Posterior cingulate gyrus (tissue), 11 donors: ENCODE data around the gene RPS29.
"Not testable (repeated sequence)": the region's sequence is repeated elsewhere in the genome, so short reads cannot be mapped to it uniquely, and the experiment has no call there.

ENCODE experiments used
- DNase-seq, 10 donors: peaks; one replicate each; pipeline versions ENCODE4 v3.0.0 to v3.0.0-alpha.2; 2020 to 2021; ENCODE audit warnings: mixed read lengths in 3 of 10
- intact Hi-C: fragments of 100-400 bp; cut with DNase I; formaldehyde crosslinking; loops from one replicate; pipeline ENCODE4 v1.15.1; 2023

RPS29 gene

GRCh38 chr14:49585803-49586672, at the start of gene RPS29:
TSS of gene RPS29 (minus strand) at chr14:49586380. CDS start at chr14:49586346, 34 bp downstream.
- DNase-seq, result peak; percentile 88 to 99 (median 94)
- intact Hi-C loops, result loop anchor here (2.0 kb wide), 1 partner anchor 35 kb away; the partner anchor contains the start of genes MGAT2 and RPL36AL

- intact Hi-C loops, result loop anchor here (1.0 kb wide), 3 partner anchors 54 to 218 kb away; partner anchors contain the start of genes KLHDC2, NEMF and POLE2
- DNase-seq, result peak in 8 of 10 donors; percentile 25 to 88 (median 38)
Measured at GRCh38 chr14:49634547-49635334, 48.6 kb upstream of the RPS29 start, which contains the start of gene DNAAF2. TSS of gene DNAAF2 (minus strand) at chr14:49635244. CDS start at chr14:49635149, 95 bp downstream.

DNA sequence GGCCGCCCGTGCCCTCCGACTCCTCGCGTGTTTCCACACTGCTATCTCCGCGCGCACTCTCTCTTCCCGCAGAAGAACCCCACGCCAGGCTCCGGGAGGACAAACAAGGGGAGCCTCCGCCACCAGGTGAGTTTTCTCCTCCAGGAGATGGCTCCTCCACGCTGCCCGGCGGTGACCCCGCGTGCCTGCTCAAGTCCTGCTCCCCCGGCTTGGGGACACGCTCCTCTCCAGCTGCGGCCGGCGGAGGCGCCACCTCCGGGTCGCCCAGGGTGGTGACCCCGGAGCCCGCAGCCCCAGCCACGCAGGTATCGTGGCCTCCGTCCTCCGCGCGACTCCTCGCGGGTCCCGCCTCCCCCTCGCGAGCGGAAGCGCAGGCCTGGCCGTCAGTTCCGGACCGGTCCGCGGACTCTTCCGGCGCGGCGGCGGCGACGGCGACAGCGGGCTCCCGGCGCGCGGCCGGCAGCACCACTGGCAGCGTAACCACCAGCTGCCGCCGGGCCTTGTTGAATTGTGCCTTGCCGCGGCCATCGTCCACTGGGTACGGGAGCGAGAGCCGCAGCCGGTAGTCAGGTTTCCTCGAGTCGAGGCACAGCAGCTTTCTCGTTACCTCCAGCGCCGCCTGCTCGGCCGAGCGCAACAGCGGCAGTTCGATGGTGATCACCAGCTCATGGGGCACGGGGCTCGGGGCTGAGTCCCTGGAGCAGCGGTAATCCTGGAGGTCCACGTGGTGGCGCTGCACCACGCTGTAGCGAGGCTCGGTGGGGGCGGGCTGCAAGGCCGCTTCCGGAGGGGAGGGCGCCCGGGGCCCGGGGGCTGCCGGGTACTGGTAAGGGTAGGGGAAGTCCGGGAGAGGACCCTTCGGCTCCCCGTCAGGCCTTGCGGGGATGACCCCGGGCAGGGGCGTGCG, 47.7 kb upstream of the RPS29 start:
- intact Hi-C loops, result loop anchor here (1.0 kb wide), 3 partner anchors 54 to 218 kb away; partner anchors contain the start of genes KLHDC2, NEMF and POLE2
- DNase-seq, result peak; percentile 87 to 99 (median 94)

DNA sequence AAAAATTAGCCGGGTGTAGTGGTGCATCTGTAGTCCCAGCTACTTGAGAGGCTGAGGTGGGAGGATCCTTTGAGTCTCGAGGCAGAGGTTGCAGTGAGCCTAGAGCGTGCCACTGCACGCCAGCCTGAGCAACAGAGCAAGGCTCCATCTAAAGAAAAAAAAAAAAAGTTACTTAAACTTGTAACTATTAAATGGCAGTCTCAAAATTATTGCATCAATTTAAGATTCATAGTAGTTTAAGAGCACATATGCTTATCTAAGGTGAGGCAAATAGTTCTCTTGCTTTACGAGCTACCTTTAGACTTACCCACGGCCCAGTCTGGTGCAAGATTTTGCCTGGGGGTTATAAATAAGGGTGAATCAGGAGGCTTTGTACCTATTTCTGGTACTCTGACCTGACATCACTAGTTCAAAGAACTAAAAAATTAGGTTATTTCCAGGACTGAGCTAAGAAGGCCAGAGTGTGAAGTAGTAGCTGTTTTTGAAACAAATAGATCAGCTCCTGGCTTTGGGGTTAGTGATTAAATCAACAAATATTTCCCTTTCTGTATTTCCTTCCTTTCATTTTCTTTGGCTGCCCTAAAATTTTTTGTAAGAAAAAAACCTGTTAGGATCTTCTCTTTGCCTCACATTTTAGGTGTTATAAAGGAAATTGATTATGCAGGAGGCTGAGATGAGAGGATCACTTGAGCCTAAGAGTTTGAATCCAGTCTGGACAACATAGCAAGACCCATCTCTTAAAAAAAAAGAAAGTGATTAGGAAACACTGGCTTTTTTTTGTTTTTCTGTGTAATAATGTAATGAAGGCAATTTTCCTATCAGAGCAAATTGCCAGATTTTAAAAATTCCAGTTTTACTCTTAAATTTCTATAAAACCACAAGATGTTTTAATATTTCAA, 38.0 kb upstream of the RPS29 start:
- intact Hi-C loops, result loop anchor here (5.0 kb wide), 1 partner anchor 238 kb away; no protein-coding TSS in a partner anchor
- DNase-seq, result no peak

GRCh38 chr14:49623387-49623786, 37.2 kb upstream of the RPS29 start:
- no peak for DNase-seq
- intact Hi-C loops, result loop anchor here (5.0 kb wide), 1 partner anchor 239 kb away; no protein-coding TSS in a partner anchor

- intact Hi-C loops, result loop anchor here (5.0 kb wide), 1 partner anchor 240 kb away; no protein-coding TSS in a partner anchor
- no peak for DNase-seq
Measured at GRCh38 chr14:49622022-49622607, 35.9 kb upstream of the RPS29 start.

- intact Hi-C loops, result loop anchor here (2.0 to 5.0 kb wide), 3 partner anchors 22 to 241 kb away; partner anchors contain the start of genes LRR1 and RPS29
- peak in 9 of 10 donors; percentile 39 to 95 (median 57) for DNase-seq
Measured at GRCh38 chr14:49621114-49621881, 35.1 kb upstream of the RPS29 start.

GRCh38 chr14:49620182-49621113, 34.3 kb upstream of the RPS29 start, which contains the start of the genes MGAT2 and RPL36AL:
TSS of gene MGAT2 (plus strand) at chr14:49620799. CDS start at chr14:49621269, 470 bp downstream.
TSS of gene RPL36AL (minus strand) at chr14:49620626. CDS start at chr14:49619104, 1,522 bp downstream.
- peak; percentile 96 to 100 (median 99) for DNase-seq
- intact Hi-C loops, result loop anchor here (2.0 to 5.0 kb wide), 3 partner anchors 22 to 242 kb away; partner anchors contain the start of genes LRR1 and RPS29

DNA sequence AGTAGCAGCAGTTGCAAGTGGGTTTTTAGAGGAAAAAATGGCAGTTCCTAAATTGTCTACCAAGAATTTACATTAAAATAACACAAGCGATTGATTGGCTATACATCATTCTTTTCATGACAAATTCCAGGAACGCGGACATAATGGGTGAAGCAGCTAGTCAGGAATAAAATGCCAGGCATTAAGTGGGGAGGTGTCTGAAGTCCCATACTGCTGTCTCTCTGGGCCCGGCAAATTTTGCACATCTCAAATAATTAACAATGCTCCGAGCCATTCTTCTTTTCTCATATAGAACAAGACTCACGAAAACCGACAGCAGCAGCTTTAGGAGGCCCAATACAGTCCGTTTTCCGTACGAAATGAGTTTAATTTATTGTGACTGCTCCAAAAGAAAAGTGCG, 33.5 kb upstream of the RPS29 start:
- no peak for DNase-seq
- intact Hi-C loops, result loop anchor here (2.0 to 5.0 kb wide), 3 partner anchors 21 to 243 kb away; partner anchors contain the start of genes LRR1 and RPS29

DNA sequence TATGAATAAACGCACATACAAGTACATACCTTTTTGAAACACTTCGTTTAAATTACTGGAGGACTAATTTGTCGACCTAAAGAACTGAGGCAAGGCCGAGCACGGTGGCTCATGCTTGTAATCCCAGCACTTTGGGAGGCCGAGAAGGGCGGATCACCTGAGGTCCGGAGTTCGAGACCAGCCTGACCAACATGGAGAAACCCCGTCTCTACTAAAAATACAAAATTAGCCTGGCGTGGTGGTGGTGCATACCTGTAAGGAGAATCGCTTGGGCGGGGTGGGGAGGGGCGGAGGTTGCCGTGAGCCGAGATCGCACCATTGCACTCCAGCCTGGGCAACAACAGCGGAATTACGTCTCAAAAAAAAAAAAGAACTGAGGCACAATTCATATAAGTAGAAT, 33.1 kb upstream of the RPS29 start:
- DNase-seq, intact Hi-C loops: not testable (repeated sequence)

- no peak for DNase-seq
- intact Hi-C loops, result no loop called here
Measured at GRCh38 chr14:49617852-49618519, 31.8 kb upstream of the RPS29 start.

DNA sequence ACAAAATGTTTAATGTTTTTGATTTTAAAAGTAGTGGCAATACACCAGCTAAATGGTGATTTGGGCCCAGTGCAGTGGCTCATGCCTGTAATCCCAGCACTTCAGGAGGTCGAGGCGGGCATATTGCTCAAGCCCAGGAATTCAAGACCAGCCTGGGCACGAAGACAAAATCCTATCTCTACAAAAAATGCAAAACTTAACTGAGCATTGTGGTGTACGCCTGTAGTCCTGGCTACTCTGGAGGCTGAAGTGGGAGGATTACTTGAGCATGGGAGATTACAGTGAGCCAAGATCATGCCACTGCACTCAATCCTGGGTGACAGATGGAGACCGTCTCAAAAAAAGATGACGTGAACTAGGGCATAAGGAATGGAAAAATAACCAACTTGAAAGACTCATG, 29.6 kb upstream of the RPS29 start:
- intact Hi-C loops, result no loop called here
- no peak for DNase-seq

- DNase-seq, result no peak
- intact Hi-C loops, result no loop called here
Measured at GRCh38 chr14:49614196-49614595, 28.0 kb upstream of the RPS29 start.

GRCh38 chr14:49612671-49613070, 26.5 kb upstream of the RPS29 start:
- intact Hi-C loops, result no loop called here
- no peak for DNase-seq

GRCh38 chr14:49612251-49612650, 26.1 kb upstream of the RPS29 start:
- no peak for DNase-seq

More at GRCh38 chr14:49612251-49612650, 26.1 kb upstream of the RPS29 start:
- intact Hi-C loops, result no loop called here
